Activated T-helper 1 cell treated with anti-CD3 and anti-CD28 coated beads, Interleukin-12 subunit alpha, Interleukin-12 subunit beta, Interleukin-2, Interleukin-4 antibody, amounts not matched to agents 30 ng/mL and 10 ng/mL and 1 ng/mL, durations not matched to agents 14 hours and 24 hours and 36 hours (primary cell): Measurements from ENCODE around the gene SPATA1. TPM values are rescaled to one million over a fixed set of nuclear protein-coding genes. Genes with fewer than 3 reads are reported as not detected.

Experiments used
- DNase-seq: peaks from one replicate; pipeline ENCODE4 v3.0.0; 2021; ENCODE audit warnings: low spot score
- H3K27ac Mint-ChIP-seq: one replicate; pipeline ENCODE4 v1.8.0; 2021; ENCODE audit warnings: mild to moderate bottlenecking, mixed read lengths
- H3K27me3 Mint-ChIP-seq: one replicate; pipeline ENCODE4 v1.8.0; 2022; ENCODE audit warnings: mild to moderate bottlenecking, moderate library complexity, mixed read lengths; ENCODE audit not compliant: insufficient read depth
- H3K36me3 Mint-ChIP-seq: one replicate; pipeline ENCODE4 v1.8.0; 2021; ENCODE audit warnings: low read depth, mixed read lengths
- H3K4me1 Mint-ChIP-seq: one replicate; pipeline ENCODE4 v1.8.0; 2021; ENCODE audit warnings: low read depth, mixed read lengths
- H3K4me3 Mint-ChIP-seq: one replicate; pipeline ENCODE4 v1.8.0; 2021; ENCODE audit warnings: mild to moderate bottlenecking, moderate library complexity, mixed read lengths
- H3K9me3 Mint-ChIP-seq: one replicate; pipeline ENCODE4 v1.8.0; 2021; ENCODE audit warnings: mixed read lengths
- intact Hi-C: fragments of 100-400 bp; cut with micrococcal nuclease; formaldehyde crosslinking; loops from one replicate; pipeline ENCODE4 v1.15.1; 2024
- total RNA-seq: library from RNA; stranded (reverse); gene quantifications from 2 replicates; pipeline ENCODE4 v1.2.3, GENCODE V29; 2022

SPATA1 gene
- 1.2 and 1.3 TPM in 2 replicates for total RNA-seq

- intact Hi-C loops = loop anchor here (1.0 to 10.0 kb wide), 12 partner anchors 27 to 792 kb away; partner anchors contain the start of genes RPF1, SAMD13 and SSX2IP
- peak; percentile 96 for DNase-seq
- peak within 1 kb of the TSS; percentile 98 for H3K27ac Mint-ChIP-seq
- no peaks in the 10 kb centered on the region for H3K27me3 Mint-ChIP-seq
- H3K4me1 Mint-ChIP-seq = peaks cover 38% of the 10 kb centered on the region
- H3K4me3 Mint-ChIP-seq = peak within 1 kb of the TSS; percentile 98
- peaks cover 8% of the 10 kb centered on the region for H3K9me3 Mint-ChIP-seq
- peaks cover 25% of the 10 kb centered on the region for H3K36me3 Mint-ChIP-seq
Measured at GRCh38 chr1:84506002-84506728, at the start of gene SPATA1, which contains the start of gene GNG5. SPATA1 (plus strand) TSS chr1:84506386; CDS start chr1:84516360, 9,974 bp downstream. GNG5 (minus strand) TSS chr1:84506581; CDS start chr1:84506091, 490 bp downstream.

- no peak overlapping the region for H3K4me3 Mint-ChIP-seq
- H3K27me3 Mint-ChIP-seq = peaks cover 25% of the 10 kb centered on the region
- H3K36me3 Mint-ChIP-seq = no peaks in the 10 kb centered on the region
- H3K4me1 Mint-ChIP-seq = no peaks in the 10 kb centered on the region
- no peak overlapping the region for H3K27ac Mint-ChIP-seq
- DNase-seq = no peak
- no peaks in the 10 kb centered on the region for H3K9me3 Mint-ChIP-seq
- intact Hi-C loops = no loop called here
Measured at GRCh38 chr1:84462118-84462517, 44.1 kb upstream of the SPATA1 start.

GRCh38 chr1:84467298-84467697 lies 38.9 kb upstream of the SPATA1 start:
- no peak for DNase-seq
- H3K9me3 Mint-ChIP-seq = no peaks in the 10 kb centered on the region
- no peaks in the 10 kb centered on the region for H3K36me3 Mint-ChIP-seq
- no peak overlapping the region for H3K4me3 Mint-ChIP-seq
- intact Hi-C loops = no loop called here
- H3K4me1 Mint-ChIP-seq = no peaks in the 10 kb centered on the region
- peaks cover 54% of the 10 kb centered on the region for H3K27me3 Mint-ChIP-seq
- no peak overlapping the region for H3K27ac Mint-ChIP-seq

- peaks cover 15% of the 10 kb centered on the region for H3K36me3 Mint-ChIP-seq
- H3K9me3 Mint-ChIP-seq = peaks cover 18% of the 10 kb centered on the region
- peaks cover 49% of the 10 kb centered on the region for H3K27me3 Mint-ChIP-seq
- no peak overlapping the region for H3K4me3 Mint-ChIP-seq
- no peak for DNase-seq
- intact Hi-C loops = no loop called here
- peaks cover 18% of the 10 kb centered on the region for H3K4me1 Mint-ChIP-seq
- no peak overlapping the region for H3K27ac Mint-ChIP-seq
Measured at GRCh38 chr1:84476225-84476624, 30.0 kb upstream of the SPATA1 start.

- peaks cover 28% of the 10 kb centered on the region for H3K27me3 Mint-ChIP-seq
- peaks cover 34% of the 10 kb centered on the region for H3K4me1 Mint-ChIP-seq
- peak; percentile 70 for DNase-seq
- intact Hi-C loops = loop anchor here (1.0 to 2.0 kb wide), 8 partner anchors 27 to 400 kb away; partner anchors contain the start of genes CTBS, GNG5, SPATA1 and SSX2IP
- H3K36me3 Mint-ChIP-seq = peaks cover 35% of the 10 kb centered on the region
- peak within 1 kb of the TSS; percentile 98 for H3K4me3 Mint-ChIP-seq
- peak within 1 kb of the TSS; percentile 97 for H3K27ac Mint-ChIP-seq
- H3K9me3 Mint-ChIP-seq = peaks cover 18% of the 10 kb centered on the region
Measured at GRCh38 chr1:84478876-84479868, 27.0 kb upstream of the SPATA1 start, which contains the start of gene RPF1. RPF1 (plus strand) TSS chr1:84479266; CDS start chr1:84479282, 16 bp downstream.

GRCh38 chr1:84479998-84480397 lies 26.2 kb upstream of the SPATA1 start:
- peaks cover 37% of the 10 kb centered on the region for H3K36me3 Mint-ChIP-seq

GRCh38 chr1:84480650-84481049 lies 25.5 kb upstream of the SPATA1 start:
- peaks cover 18% of the 10 kb centered on the region for H3K9me3 Mint-ChIP-seq
- H3K36me3 Mint-ChIP-seq = peaks cover 38% of the 10 kb centered on the region
- H3K27me3 Mint-ChIP-seq = peaks cover 14% of the 10 kb centered on the region
- peaks cover 35% of the 10 kb centered on the region for H3K4me1 Mint-ChIP-seq
- intact Hi-C loops = no loop called here
- H3K27ac Mint-ChIP-seq = no peak overlapping the region
- no peak for DNase-seq
- peak overlapping the region; percentile 55 for H3K4me3 Mint-ChIP-seq

More at GRCh38 chr1:84479998-84480397, 26.2 kb upstream of the SPATA1 start:
- H3K9me3 Mint-ChIP-seq = peaks cover 18% of the 10 kb centered on the region
- intact Hi-C loops = loop anchor here (1.0 to 2.0 kb wide), 8 partner anchors 26 to 401 kb away; partner anchors contain the start of genes CTBS, GNG5, SPATA1 and SSX2IP
- peak overlapping the region; percentile 97 for H3K27ac Mint-ChIP-seq
- peaks cover 20% of the 10 kb centered on the region for H3K27me3 Mint-ChIP-seq
- peaks cover 34% of the 10 kb centered on the region for H3K4me1 Mint-ChIP-seq
- no peak for DNase-seq
- peak overlapping the region; percentile 98 for H3K4me3 Mint-ChIP-seq

GRCh38 chr1:84481317-84481716 lies 24.9 kb upstream of the SPATA1 start:
- peaks cover 44% of the 10 kb centered on the region for H3K36me3 Mint-ChIP-seq
- H3K27me3 Mint-ChIP-seq = peaks cover 10% of the 10 kb centered on the region
- intact Hi-C loops = no loop called here
- H3K4me1 Mint-ChIP-seq = peaks cover 40% of the 10 kb centered on the region
- peak overlapping the region; percentile 0 for H3K4me3 Mint-ChIP-seq
- no peak overlapping the region for H3K27ac Mint-ChIP-seq
- no peak for DNase-seq
- H3K9me3 Mint-ChIP-seq = peaks cover 18% of the 10 kb centered on the region

GRCh38 chr1:84488107-84488506 lies 18.1 kb upstream of the SPATA1 start:
- Mint-ChIP-seq H3K27me3 (no peaks in the 10 kb centered on the region), H3K4me1 (peaks cover 29% of the 10 kb centered on the region), H3K9me3 (no peaks in the 10 kb centered on the region), H3K4me3 (no peak overlapping the region), H3K36me3 (peaks cover 51% of the 10 kb centered on the region), H3K27ac (no peak overlapping the region)
- intact Hi-C loops = no loop called here
- no peak for DNase-seq

- Mint-ChIP-seq H3K4me1 (peaks cover 38% of the 10 kb centered on the region), H3K4me3 (no peak overlapping the region), H3K9me3 (no peaks in the 10 kb centered on the region), H3K27me3 (no peaks in the 10 kb centered on the region), H3K27ac (no peak overlapping the region), H3K36me3 (peaks cover 51% of the 10 kb centered on the region)
- intact Hi-C loops = no loop called here
- DNase-seq = no peak
Measured at GRCh38 chr1:84489766-84490165, 16.4 kb upstream of the SPATA1 start.

GRCh38 chr1:84492726-84493125 lies 13.5 kb upstream of the SPATA1 start:
- intact Hi-C loops = no loop called here
- H3K4me1 Mint-ChIP-seq = peaks cover 26% of the 10 kb centered on the region
- H3K36me3 Mint-ChIP-seq = peaks cover 52% of the 10 kb centered on the region
- DNase-seq = no peak
- no peak overlapping the region for H3K27ac Mint-ChIP-seq
- H3K4me3 Mint-ChIP-seq = no peak overlapping the region
- no peaks in the 10 kb centered on the region for H3K9me3 Mint-ChIP-seq
- H3K27me3 Mint-ChIP-seq = no peaks in the 10 kb centered on the region

GRCh38 chr1:84493747-84494146 lies 12.4 kb upstream of the SPATA1 start:
- H3K36me3 Mint-ChIP-seq = peaks cover 57% of the 10 kb centered on the region
- intact Hi-C loops = no loop called here
- no peak overlapping the region for H3K4me3 Mint-ChIP-seq
- peaks cover 25% of the 10 kb centered on the region for H3K4me1 Mint-ChIP-seq
- peak overlapping the region; percentile 5 for H3K27ac Mint-ChIP-seq
- no peak for DNase-seq
- H3K27me3 Mint-ChIP-seq = no peaks in the 10 kb centered on the region
- no peaks in the 10 kb centered on the region for H3K9me3 Mint-ChIP-seq
